SK-N-SH (cell line): ENCODE measurements around the gene SCNN1B.

Experiments used
- JUND ChIP-seq: IDR thresholded peaks from 2 replicates; pipeline ENCODE4 v1.4.0; 2012
- POLR2AphosphoS5 ChIP-seq: IDR thresholded peaks from 2 replicates; pipeline ENCODE4 v1.6.1; 2012; ENCODE audit warnings: low read depth, low read length
- RXRA ChIP-seq: IDR thresholded peaks from 2 replicates; pipeline ENCODE4 v1.4.0; 2012; ENCODE audit warnings: low read depth, mild to moderate bottlenecking, borderline replicate concordance
- TF ChIP-seq, protein P1 (sequence below): fragments of 200-600 bp; sonication (generic); IDR thresholded peaks from 2 replicates; pipeline ENCODE4 v1.6.1; 2017; ENCODE audit warnings: antibody characterized with exemption, mild to moderate bottlenecking, moderate library complexity

DNA sequence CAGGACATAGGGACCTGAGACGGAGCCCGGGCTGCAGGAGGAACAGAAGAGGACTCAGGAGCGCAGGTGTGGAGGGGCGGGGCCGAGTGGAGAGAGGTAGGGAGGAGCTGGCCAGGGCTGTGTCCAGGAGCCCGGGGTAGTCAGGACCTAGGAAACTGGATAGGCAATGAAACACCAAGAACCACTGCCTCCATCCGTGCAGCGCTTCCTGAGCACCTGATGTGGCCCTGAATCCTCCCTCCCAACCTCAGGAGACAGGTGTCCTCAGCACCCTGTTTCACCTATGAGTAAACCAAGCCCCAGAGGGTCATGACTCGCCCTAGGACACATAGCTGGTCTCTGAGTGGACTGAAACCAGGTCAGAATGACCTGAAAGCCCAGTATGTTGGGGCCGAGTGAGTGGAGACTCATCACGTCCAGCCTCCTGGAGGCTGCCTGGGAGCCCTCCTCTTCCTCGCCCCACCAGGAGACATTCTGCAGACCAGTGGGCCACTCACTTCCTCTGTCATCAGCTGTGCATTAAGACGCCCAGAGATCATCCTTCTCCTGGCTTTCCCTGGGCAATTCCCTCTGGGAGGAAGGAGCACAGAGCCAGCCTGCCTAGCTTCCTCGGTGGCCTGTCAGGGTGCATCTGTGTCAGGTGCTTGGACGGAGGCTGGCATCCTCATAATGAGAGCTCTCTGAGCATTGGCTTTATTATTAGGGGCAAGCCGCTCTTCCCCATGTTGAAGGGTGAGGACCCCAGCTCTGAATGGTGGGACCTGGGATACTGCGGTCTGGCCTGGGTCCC, 72.8 kb downstream of the SCNN1B start:
- TF ChIP-seq, protein P1, sequence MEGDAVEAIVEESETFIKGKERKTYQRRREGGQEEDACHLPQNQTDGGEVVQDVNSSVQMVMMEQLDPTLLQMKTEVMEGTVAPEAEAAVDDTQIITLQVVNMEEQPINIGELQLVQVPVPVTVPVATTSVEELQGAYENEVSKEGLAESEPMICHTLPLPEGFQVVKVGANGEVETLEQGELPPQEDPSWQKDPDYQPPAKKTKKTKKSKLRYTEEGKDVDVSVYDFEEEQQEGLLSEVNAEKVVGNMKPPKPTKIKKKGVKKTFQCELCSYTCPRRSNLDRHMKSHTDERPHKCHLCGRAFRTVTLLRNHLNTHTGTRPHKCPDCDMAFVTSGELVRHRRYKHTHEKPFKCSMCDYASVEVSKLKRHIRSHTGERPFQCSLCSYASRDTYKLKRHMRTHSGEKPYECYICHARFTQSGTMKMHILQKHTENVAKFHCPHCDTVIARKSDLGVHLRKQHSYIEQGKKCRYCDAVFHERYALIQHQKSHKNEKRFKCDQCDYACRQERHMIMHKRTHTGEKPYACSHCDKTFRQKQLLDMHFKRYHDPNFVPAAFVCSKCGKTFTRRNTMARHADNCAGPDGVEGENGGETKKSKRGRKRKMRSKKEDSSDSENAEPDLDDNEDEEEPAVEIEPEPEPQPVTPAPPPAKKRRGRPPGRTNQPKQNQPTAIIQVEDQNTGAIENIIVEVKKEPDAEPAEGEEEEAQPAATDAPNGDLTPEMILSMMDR: no peak
- TF ChIP-seq POLR2AphosphoS5 (no peak), RXRA (no peak), JUND (no peak)
